Jurkat, Clone E6-1 (cell line): Measurements from ENCODE around the gene USP17L21. TPM values are rescaled to one million over a fixed set of nuclear protein-coding genes. Genes with fewer than 3 reads are reported as not detected.
"Not testable (repeated sequence)": the region's sequence is repeated elsewhere in the genome, so short reads cannot be mapped to it uniquely, and the experiment has no call there.

Source experiments
- DNase-seq: peaks from one replicate; pipeline ENCODE4 v3.0.0-alpha.2; 2011; ENCODE audit warnings: low read depth, low spot score
- H3K4me3 ChIP-seq: 2 replicates; pipeline ENCODE4 v1.5.1; 2011; ENCODE audit warnings: mild to moderate bottlenecking, low read length, control low read depth, moderate library complexity
- polyA plus RNA-seq: library from polyadenylated mRNA; unstranded; fragments of >200 nt; gene quantifications from one replicate; pipeline ENCODE4 v1.2.1, GENCODE V29; 2012; ENCODE audit warnings: missing spikeins; ENCODE audit not compliant: insufficient read length, insufficient read depth

The USP17L21 gene
- not detected for polyA plus RNA-seq

- not testable (repeated sequence) for H3K4me3 ChIP-seq, DNase-seq
Measured at GRCh38 chr4:9262572-9262971, at the start of gene USP17L21. TSS of gene USP17L21 (plus strand) at chr4:9262872. CDS start at chr4:9262872, 0 bp downstream.

- DNase-seq, H3K4me3 ChIP-seq: not testable (repeated sequence)
Measured at GRCh38 chr4:9214701-9215100, 48.0 kb upstream of the USP17L21 start.

- not testable (repeated sequence) for DNase-seq, H3K4me3 ChIP-seq
Measured at GRCh38 chr4:9215105-9215504, 47.6 kb upstream of the USP17L21 start, which contains the start of gene USP17L11. TSS of gene USP17L11 (plus strand) at chr4:9215405. CDS start at chr4:9215405, 0 bp downstream.

GRCh38 chr4:9219852-9220251 is 42.8 kb upstream of the USP17L21 start, which contains the start of gene USP17L12:
TSS of gene USP17L12 (plus strand) at chr4:9220152. CDS start at chr4:9220152, 0 bp downstream.
- not testable (repeated sequence) for H3K4me3 ChIP-seq, DNase-seq

GRCh38 chr4:9224596-9224995 is 38.1 kb upstream of the USP17L21 start, which contains the start of gene USP17L13:
TSS of gene USP17L13 (plus strand) at chr4:9224896. CDS start at chr4:9224896, 0 bp downstream.
- not testable (repeated sequence) for DNase-seq, H3K4me3 ChIP-seq

- not testable (repeated sequence) for DNase-seq, H3K4me3 ChIP-seq
Measured at GRCh38 chr4:9230249-9230648, 32.4 kb upstream of the USP17L21 start.

- not testable (repeated sequence) for DNase-seq, H3K4me3 ChIP-seq
Measured at GRCh38 chr4:9234085-9234484, 28.6 kb upstream of the USP17L21 start, which contains the start of gene USP17L15. TSS of gene USP17L15 (plus strand) at chr4:9234385. CDS start at chr4:9234385, 0 bp downstream.

GRCh38 chr4:9238461-9238860 is 24.2 kb upstream of the USP17L21 start:
- DNase-seq, H3K4me3 ChIP-seq: not testable (repeated sequence)

GRCh38 chr4:9243579-9243978 is 19.1 kb upstream of the USP17L21 start, which contains the start of gene USP17L17:
TSS of gene USP17L17 (plus strand) at chr4:9243879. CDS start at chr4:9243879, 0 bp downstream.
- DNase-seq, H3K4me3 ChIP-seq: not testable (repeated sequence)

- not testable (repeated sequence) for H3K4me3 ChIP-seq, DNase-seq
Measured at GRCh38 chr4:9247953-9248680, 14.6 kb upstream of the USP17L21 start, which contains the start of gene USP17L18. TSS of gene USP17L18 (plus strand) at chr4:9248630. CDS start at chr4:9248630, 0 bp downstream.

GRCh38 chr4:9253078-9253477 is 9.6 kb upstream of the USP17L21 start, which contains the start of gene USP17L19:
TSS of gene USP17L19 (plus strand) at chr4:9253378. CDS start at chr4:9253378, 0 bp downstream.
- not testable (repeated sequence) for DNase-seq, H3K4me3 ChIP-seq

- not testable (repeated sequence) for H3K4me3 ChIP-seq, DNase-seq
Measured at GRCh38 chr4:9257824-9258223, 4.8 kb upstream of the USP17L21 start, which contains the start of gene USP17L20. TSS of gene USP17L20 (plus strand) at chr4:9258124. CDS start at chr4:9258124, 0 bp downstream.

GRCh38 chr4:9267319-9267718 is 4.6 kb downstream of the USP17L21 start, which contains the start of gene USP17L22:
TSS of gene USP17L22 (plus strand) at chr4:9267619. CDS start at chr4:9267619, 0 bp downstream.
- H3K4me3 ChIP-seq, DNase-seq: not testable (repeated sequence)

- not testable (repeated sequence) for H3K4me3 ChIP-seq, DNase-seq
Measured at GRCh38 chr4:9271719-9272118, 9.0 kb downstream of the USP17L21 start.
